ENCODE data around the gene CAMSAP2. TPM values are rescaled to one million over a fixed set of nuclear protein-coding genes. Genes with fewer than 3 reads are reported as not detected.

Gene CAMSAP2
- total RNA-seq, 1 donor from 2014 or later = 23.0 TPM

DNA sequence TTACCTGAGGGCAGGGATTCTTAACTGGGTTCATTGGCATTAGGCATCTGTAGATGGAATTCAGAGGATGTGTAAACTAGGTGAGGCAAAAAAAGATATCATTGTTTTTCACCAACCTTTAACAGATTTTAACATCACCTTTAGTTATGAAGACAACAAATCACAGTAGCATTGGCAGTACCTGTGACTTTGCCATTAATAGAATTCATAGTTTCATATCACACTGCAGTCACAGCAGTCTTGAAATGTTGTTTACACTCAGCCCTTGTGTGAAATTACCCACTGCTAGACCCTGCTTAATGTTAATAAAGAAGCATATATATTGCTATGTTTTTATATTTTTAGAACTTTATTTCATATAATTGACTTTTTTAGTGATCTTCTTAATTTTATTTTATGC lies 154.3 kb downstream of the CAMSAP2 start:
- Histone ChIP-seq H3K9me3 (ENCODE audit: control insufficient read depth in 3 of 3, low read length in 3 of 3) (no peaks in the 10 kb centered on the region), H3K4me3 (ENCODE audit: low read length in 3 of 3) (no peak overlapping the region), H3K27me3 (ENCODE audit: control insufficient read depth in 3 of 3, insufficient read depth in 3 of 3, low read length in 3 of 3) (peaks cover 24 to 35% (median 24%) of the 10 kb centered on the region in 3 donors), H3K36me3 (ENCODE audit: control insufficient read depth in 3 of 3, insufficient read depth in 3 of 3, low read length in 3 of 3) (no peaks in the 10 kb centered on the region), H3K9ac (ENCODE audit: low read depth in 1 of 3, low read length in 3 of 3) (no peak overlapping the region), H3K4me1 (ENCODE audit: control insufficient read depth in 3 of 3, insufficient read depth in 3 of 3, low read length in 3 of 3) (peaks cover 7 to 23% (median 12%) of the 10 kb centered on the region in 3 donors), H3K27ac (ENCODE audit: low read depth, low read length) (no peak overlapping the region)

DNA sequence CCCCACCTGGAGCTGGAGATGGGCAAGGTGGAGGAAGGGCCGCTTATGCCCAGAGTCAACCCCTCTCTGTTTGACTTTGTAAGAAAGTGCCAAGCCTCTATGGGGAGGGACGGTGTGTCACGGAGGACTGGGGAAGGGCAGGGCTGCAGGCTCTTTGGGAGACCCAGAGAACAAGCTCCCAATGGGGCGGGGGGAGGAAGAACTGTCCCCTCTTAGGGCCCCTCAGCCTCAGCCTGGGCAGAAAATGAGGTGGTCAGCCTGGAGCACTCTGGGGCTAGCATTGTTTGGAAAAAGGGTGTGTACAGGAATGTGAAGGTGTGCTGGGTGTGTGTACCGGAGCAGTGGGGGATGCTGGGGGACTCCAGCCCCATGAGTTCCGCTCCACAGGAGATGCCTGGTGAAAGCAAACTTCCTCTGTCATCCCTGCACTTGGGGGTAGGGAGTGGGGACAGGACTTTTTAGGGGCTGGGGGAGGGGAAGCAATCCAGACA lies 154.8 kb downstream of the CAMSAP2 start:
- H3K27me3 ChIP-seq (ENCODE audit: control insufficient read depth in 3 of 3, insufficient read depth in 3 of 3, low read length in 3 of 3) = peaks cover 24 to 32% (median 24%) of the 10 kb centered on the region in 3 donors
- H3K4me3 ChIP-seq (ENCODE audit: low read length in 3 of 3) = no peak overlapping the region
- no peak overlapping the region for H3K27ac ChIP-seq (ENCODE audit: low read depth, low read length)
- no peaks in the 10 kb centered on the region for H3K9me3 ChIP-seq (ENCODE audit: control insufficient read depth in 3 of 3, low read length in 3 of 3)
- no peak overlapping the region for H3K9ac ChIP-seq (ENCODE audit: low read depth in 1 of 3, low read length in 3 of 3)
- H3K4me1 ChIP-seq (ENCODE audit: control insufficient read depth in 3 of 3, insufficient read depth in 3 of 3, low read length in 3 of 3) = peaks cover 7 to 20% (median 12%) of the 10 kb centered on the region in 3 donors
- no peaks in the 10 kb centered on the region for H3K36me3 ChIP-seq (ENCODE audit: control insufficient read depth in 3 of 3, insufficient read depth in 3 of 3, low read length in 3 of 3)

DNA sequence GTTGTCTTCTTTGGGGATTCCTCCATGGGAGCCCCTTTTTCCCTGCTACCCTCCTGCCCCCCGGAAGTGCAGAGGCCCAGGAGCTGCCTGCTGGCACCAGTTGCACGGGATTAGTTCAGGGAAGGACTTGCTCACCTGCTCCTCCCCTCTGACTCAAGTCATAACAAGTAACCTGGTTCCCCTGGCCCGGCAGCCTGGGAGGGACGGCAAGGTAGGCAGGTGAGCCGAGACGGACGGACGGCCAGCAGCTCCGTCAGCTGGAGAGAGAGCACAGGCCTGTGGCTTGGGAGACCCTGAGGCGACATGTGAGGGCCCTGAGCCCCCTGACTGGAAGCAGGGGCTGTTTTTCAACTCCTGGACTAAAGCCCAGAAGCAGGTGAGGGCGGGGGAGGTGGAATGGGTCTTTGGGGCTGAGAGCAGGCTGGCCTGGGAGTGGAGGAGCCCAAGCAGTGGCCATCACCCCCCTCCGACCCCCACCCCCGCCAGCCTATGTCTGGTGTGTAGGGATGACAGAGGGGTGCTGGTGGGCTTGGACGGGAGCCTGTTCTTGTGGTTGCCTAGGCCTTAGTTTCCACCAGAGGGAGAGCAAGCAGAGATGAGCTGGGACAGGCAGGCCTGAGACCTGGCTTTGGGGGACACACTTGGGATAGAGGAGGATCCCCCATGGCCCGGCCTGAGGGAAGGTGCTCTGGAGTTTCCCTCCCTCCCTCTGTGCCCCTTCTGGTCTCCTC lies 156.2 kb downstream of the CAMSAP2 start, which contains the start of gene INAVA:
Gene INAVA (plus strand): TSS at position 189 of the 731 bp plus-strand sequence. CDS start 3,501 bp downstream, outside the sequence.
- no peak within 1 kb of the TSS for H3K4me3 ChIP-seq (ENCODE audit: low read length in 3 of 3)
- no peaks in the 10 kb centered on the region for H3K36me3 ChIP-seq (ENCODE audit: control insufficient read depth in 3 of 3, insufficient read depth in 3 of 3, low read length in 3 of 3)
- H3K27ac ChIP-seq (ENCODE audit: low read depth, low read length) = no peak within 1 kb of the TSS
- H3K9me3 ChIP-seq (ENCODE audit: control insufficient read depth in 3 of 3, low read length in 3 of 3) = no peaks in the 10 kb centered on the region
- peaks cover 7 to 15% (median 12%) of the 10 kb centered on the region in 3 donors for H3K4me1 ChIP-seq (ENCODE audit: control insufficient read depth in 3 of 3, insufficient read depth in 3 of 3, low read length in 3 of 3)
- peaks cover 22 to 27% (median 24%) of the 10 kb centered on the region in 3 donors for H3K27me3 ChIP-seq (ENCODE audit: control insufficient read depth in 3 of 3, insufficient read depth in 3 of 3, low read length in 3 of 3)
- no peak within 1 kb of the TSS for H3K9ac ChIP-seq (ENCODE audit: low read depth in 1 of 3, low read length in 3 of 3)

DNA sequence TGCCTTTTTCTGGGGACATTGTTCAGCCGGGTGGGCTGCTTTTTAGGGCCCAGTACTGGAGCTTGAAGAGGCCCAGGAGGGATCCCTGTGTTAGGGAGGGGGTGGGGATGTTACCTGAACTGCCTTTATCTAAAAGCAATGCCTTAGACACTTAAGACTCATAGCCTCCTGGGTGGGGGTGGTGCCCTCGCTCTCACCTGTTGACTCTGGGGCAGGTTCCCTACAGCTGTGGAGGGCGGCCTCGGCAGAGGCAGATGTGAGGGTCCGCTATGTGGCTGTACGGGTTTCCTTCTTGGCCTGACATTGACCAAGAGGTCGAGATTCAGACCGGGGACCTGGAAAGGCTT lies 156.7 kb downstream of the CAMSAP2 start:
- H3K27me3 ChIP-seq (ENCODE audit: control insufficient read depth in 3 of 3, insufficient read depth in 3 of 3, low read length in 3 of 3) = peaks cover 17 to 24% (median 20%) of the 10 kb centered on the region in 3 donors
- H3K9ac ChIP-seq (ENCODE audit: low read depth in 1 of 3, low read length in 3 of 3) = no peak overlapping the region
- H3K27ac ChIP-seq (ENCODE audit: low read depth, low read length) = no peak overlapping the region

DNA sequence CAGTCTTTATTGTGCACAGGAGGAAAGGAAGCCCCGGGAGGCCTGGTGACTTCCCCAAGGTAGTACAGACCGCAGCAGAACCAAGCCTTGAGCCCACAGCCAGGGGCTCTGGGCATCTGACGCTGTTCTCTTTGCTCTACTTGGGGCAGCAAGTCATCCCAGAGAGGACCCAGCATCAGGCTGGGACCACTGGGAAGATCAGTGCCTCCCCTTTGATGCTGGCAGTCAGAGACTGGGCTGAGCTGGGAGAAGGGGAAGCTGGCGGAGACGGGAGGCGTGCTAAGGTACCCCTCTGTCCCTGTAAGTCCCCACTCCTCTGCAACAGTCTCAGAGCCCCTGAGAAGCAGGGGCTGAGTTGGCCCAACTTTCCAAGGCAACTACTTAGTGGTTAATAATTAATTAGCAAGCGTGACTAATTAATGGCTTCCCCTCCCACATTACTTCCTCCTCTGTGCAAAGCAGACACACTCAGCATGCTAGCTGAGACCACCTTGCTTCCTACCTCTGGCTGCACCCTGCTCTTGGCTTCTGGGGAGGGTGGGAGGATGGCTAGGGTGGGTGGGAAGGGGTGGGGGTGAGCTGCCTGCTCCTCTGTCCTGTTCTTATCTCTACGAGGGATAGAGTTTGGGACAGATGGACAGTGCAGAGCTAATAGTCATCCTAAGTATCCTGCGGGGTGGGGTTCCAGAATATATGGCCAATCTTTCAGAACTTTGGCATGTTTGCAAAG lies 157.3 kb downstream of the CAMSAP2 start:
- Histone ChIP-seq H3K9ac (ENCODE audit: low read depth in 1 of 3, low read length in 3 of 3) (no peak overlapping the region), H3K4me3 (ENCODE audit: low read length in 3 of 3) (no peak overlapping the region)

More for the DNA sequence above, 156.7 kb downstream of the CAMSAP2 start:
- no peaks in the 10 kb centered on the region for H3K9me3 ChIP-seq (ENCODE audit: control insufficient read depth in 3 of 3, low read length in 3 of 3)
- no peak overlapping the region for H3K4me3 ChIP-seq (ENCODE audit: low read length in 3 of 3)
- no peaks in the 10 kb centered on the region for H3K36me3 ChIP-seq (ENCODE audit: control insufficient read depth in 3 of 3, insufficient read depth in 3 of 3, low read length in 3 of 3)
- peaks cover 7 to 15% (median 12%) of the 10 kb centered on the region in 3 donors for H3K4me1 ChIP-seq (ENCODE audit: control insufficient read depth in 3 of 3, insufficient read depth in 3 of 3, low read length in 3 of 3)

DNA sequence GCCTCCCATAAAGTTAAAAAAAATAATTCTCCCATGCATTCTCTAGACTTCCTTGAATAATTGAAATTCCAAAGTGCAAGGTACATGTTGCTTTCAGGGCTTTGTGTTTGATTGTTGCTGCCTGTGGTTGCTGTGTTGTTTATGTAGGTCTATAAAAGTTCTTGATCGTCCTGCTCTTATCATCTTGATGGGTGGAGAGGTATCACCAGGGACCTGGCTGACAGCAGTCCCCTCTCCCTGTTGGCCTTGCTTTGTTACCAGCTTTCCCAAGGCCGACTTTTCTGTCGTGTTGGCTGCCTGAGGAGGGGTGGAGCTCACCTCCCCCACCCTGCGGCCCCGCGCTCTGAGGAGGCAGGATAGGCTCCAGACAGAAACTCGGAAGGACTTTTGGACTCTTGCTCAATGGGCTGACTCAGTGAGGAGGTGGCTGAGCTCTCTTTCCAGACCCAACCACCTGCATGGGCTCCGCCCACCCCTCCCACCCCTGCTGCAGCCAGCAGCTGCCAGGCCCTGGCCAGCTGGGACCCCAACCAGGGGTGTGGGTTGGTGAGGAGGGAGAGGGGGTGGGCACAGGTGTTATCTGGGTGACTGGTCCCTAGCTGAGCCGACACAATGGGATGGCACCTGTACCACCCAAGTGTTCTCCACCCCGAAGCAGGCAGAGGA lies 158.0 kb downstream of the CAMSAP2 start:
- Histone ChIP-seq H3K36me3 (ENCODE audit: control insufficient read depth in 3 of 3, insufficient read depth in 3 of 3, low read length in 3 of 3) (no peaks in the 10 kb centered on the region), H3K4me3 (ENCODE audit: low read length in 3 of 3) (no peak overlapping the region), H3K9ac (ENCODE audit: low read depth in 1 of 3, low read length in 3 of 3) (no peak overlapping the region), H3K9me3 (ENCODE audit: control insufficient read depth in 3 of 3, low read length in 3 of 3) (no peaks in the 10 kb centered on the region), H3K4me1 (ENCODE audit: control insufficient read depth in 3 of 3, insufficient read depth in 3 of 3, low read length in 3 of 3) (peaks cover 2 to 4% (median 4%) of the 10 kb centered on the region in 3 donors), H3K27me3 (ENCODE audit: control insufficient read depth in 3 of 3, insufficient read depth in 3 of 3, low read length in 3 of 3) (peaks cover 6 to 15% (median 9%) of the 10 kb centered on the region in 3 donors), H3K27ac (ENCODE audit: low read depth, low read length) (no peak overlapping the region)

More for the DNA sequence above, 157.3 kb downstream of the CAMSAP2 start:
- no peaks in the 10 kb centered on the region for H3K36me3 ChIP-seq (ENCODE audit: control insufficient read depth in 3 of 3, insufficient read depth in 3 of 3, low read length in 3 of 3)
- H3K27ac ChIP-seq (ENCODE audit: low read depth, low read length) = no peak overlapping the region
- no peaks in the 10 kb centered on the region for H3K9me3 ChIP-seq (ENCODE audit: control insufficient read depth in 3 of 3, low read length in 3 of 3)
- H3K27me3 ChIP-seq (ENCODE audit: control insufficient read depth in 3 of 3, insufficient read depth in 3 of 3, low read length in 3 of 3) = peaks cover 13 to 22% (median 15%) of the 10 kb centered on the region in 3 donors
- H3K4me1 ChIP-seq (ENCODE audit: control insufficient read depth in 3 of 3, insufficient read depth in 3 of 3, low read length in 3 of 3) = peaks cover 7 to 10% (median 9%) of the 10 kb centered on the region in 3 donors

DNA sequence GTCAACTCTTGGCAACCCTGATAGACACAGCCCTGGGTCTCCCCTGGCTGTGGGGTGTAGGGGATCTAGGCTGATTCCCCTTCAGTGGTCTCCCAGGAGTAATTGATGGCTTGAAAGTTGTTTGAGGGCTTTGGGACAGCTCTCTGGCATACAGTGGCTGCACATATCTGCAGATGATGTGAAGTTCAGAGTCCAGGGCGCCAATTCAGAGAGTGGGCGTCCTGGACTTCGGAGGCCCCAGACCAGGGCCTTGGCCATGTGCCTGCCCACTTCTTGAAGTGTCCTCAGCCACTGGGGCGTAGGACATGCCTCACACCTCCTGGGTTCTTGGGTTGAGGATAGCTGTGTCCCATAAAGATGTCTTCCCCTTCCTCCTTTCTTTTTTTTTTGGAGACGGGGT lies 158.6 kb downstream of the CAMSAP2 start:
- Histone ChIP-seq H3K27ac (ENCODE audit: low read depth, low read length) (no peak overlapping the region), H3K9ac (ENCODE audit: low read depth in 1 of 3, low read length in 3 of 3) (no peak overlapping the region), H3K4me1 (ENCODE audit: control insufficient read depth in 3 of 3, insufficient read depth in 3 of 3, low read length in 3 of 3) (no peaks in the 10 kb centered on the region), H3K4me3 (ENCODE audit: low read length in 3 of 3) (no peak overlapping the region), H3K9me3 (ENCODE audit: control insufficient read depth in 3 of 3, low read length in 3 of 3) (no peaks in the 10 kb centered on the region), H3K27me3 (ENCODE audit: control insufficient read depth in 3 of 3, insufficient read depth in 3 of 3, low read length in 3 of 3) (peaks cover 0 to 11% (median 4%) of the 10 kb centered on the region in 3 donors), H3K36me3 (ENCODE audit: control insufficient read depth in 3 of 3, insufficient read depth in 3 of 3, low read length in 3 of 3) (no peaks in the 10 kb centered on the region)

DNA sequence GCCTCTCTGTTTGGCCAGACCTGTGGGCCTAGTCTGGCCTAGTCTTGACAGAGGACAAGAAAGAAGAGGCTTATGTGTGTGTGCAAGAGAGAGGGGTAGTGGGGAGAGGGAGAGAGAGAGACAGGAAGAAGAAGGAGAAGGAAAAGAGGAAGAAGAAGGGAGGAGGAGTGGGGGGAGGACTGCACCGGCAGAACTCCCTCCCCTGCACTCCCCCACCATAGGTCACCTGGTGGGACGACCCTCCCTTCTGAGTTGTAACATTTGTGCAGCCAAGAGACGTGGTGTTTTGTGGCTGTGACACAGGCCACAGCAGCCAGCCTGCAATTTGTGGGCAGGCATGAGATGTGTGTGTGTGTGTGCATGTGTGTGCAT lies 160.3 kb downstream of the CAMSAP2 start:
- H3K36me3 ChIP-seq (ENCODE audit: control insufficient read depth in 3 of 3, insufficient read depth in 3 of 3, low read length in 3 of 3) = no peaks in the 10 kb centered on the region
- H3K9ac ChIP-seq (ENCODE audit: low read depth in 1 of 3, low read length in 3 of 3) = no peak overlapping the region
- peaks cover 0 to 4% (median 0%) of the 10 kb centered on the region in 3 donors for H3K27me3 ChIP-seq (ENCODE audit: control insufficient read depth in 3 of 3, insufficient read depth in 3 of 3, low read length in 3 of 3)
- H3K27ac ChIP-seq (ENCODE audit: low read depth, low read length) = no peak overlapping the region
- no peaks in the 10 kb centered on the region for H3K4me1 ChIP-seq (ENCODE audit: control insufficient read depth in 3 of 3, insufficient read depth in 3 of 3, low read length in 3 of 3)
- no peaks in the 10 kb centered on the region for H3K9me3 ChIP-seq (ENCODE audit: control insufficient read depth in 3 of 3, low read length in 3 of 3)
- no peak overlapping the region for H3K4me3 ChIP-seq (ENCODE audit: low read length in 3 of 3)

DNA sequence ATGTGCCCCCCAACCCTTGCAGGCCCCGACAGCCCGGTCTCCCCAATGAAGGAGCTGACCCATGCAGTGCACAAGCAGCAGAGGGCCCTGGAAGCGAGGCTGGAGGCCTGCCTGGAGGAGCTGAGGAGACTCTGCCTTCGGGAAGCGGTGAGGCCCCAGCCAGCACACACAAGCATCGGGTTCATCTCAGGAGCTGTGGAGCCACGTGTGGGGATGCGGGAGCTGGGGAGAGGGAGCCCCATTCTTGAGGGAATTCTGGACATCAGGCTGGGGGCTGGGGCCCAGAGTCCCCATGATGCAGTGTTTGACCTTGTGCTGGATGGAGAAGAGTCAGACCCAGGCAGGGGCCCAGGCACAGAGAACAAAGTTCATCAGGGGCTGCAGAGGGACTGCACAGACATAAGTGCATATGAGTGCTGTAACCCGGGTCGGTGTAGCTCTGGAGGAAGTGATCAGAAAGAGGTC lies 160.8 kb downstream of the CAMSAP2 start:
- no peak overlapping the region for H3K9ac ChIP-seq (ENCODE audit: low read depth in 1 of 3, low read length in 3 of 3)
- no peak overlapping the region for H3K4me3 ChIP-seq (ENCODE audit: low read length in 3 of 3)
- H3K9me3 ChIP-seq (ENCODE audit: control insufficient read depth in 3 of 3, low read length in 3 of 3) = no peaks in the 10 kb centered on the region
- no peak overlapping the region for H3K27ac ChIP-seq (ENCODE audit: low read depth, low read length)
- H3K36me3 ChIP-seq (ENCODE audit: control insufficient read depth in 3 of 3, insufficient read depth in 3 of 3, low read length in 3 of 3) = no peaks in the 10 kb centered on the region
- peaks cover 0 to 4% (median 0%) of the 10 kb centered on the region in 3 donors for H3K27me3 ChIP-seq (ENCODE audit: control insufficient read depth in 3 of 3, insufficient read depth in 3 of 3, low read length in 3 of 3)
- no peaks in the 10 kb centered on the region for H3K4me1 ChIP-seq (ENCODE audit: control insufficient read depth in 3 of 3, insufficient read depth in 3 of 3, low read length in 3 of 3)

Measured in skeletal muscle tissue (tissue), 4 donors.